ENCODE data around the gene TAF13. TPM values are rescaled to one million over a fixed set of nuclear protein-coding genes. Genes with fewer than 3 reads are reported as not detected.

Gene TAF13
- total RNA-seq, 4 donors from 2014 or later, result 19.2 to 102 (median 25.9) TPM

- no peak for TF ChIP-seq CTCF (IDR thresholded peaks at IDR 0.05; ENCODE audit: low read depth)
These were observed 34.0 kb downstream of the TAF13 start, which contains the start of gene WDR47 for GRCh38 chr1:109041621-109042468. Gene WDR47, minus strand, starts transcription at chr1:109042102. Its CDS starts 18,590 bp downstream, at chr1:109023512.

- TF ChIP-seq CTCF (IDR thresholded peaks at IDR 0.05; ENCODE audit: low read depth), result no peak
These were observed 34.7 kb downstream of the TAF13 start for GRCh38 chr1:109040989-109041620.

- no peak for TF ChIP-seq CTCF (IDR thresholded peaks at IDR 0.05; ENCODE audit: low read depth)
These were observed 35.2 kb downstream of the TAF13 start for GRCh38 chr1:109040627-109040988.

GRCh38 chr1:109034382-109034781 is 41.4 kb downstream of the TAF13 start:
- no peak for TF ChIP-seq CTCF (IDR thresholded peaks at IDR 0.05; ENCODE audit: low read depth)

GRCh38 chr1:109027841-109028240 is 48.0 kb downstream of the TAF13 start:
- TF ChIP-seq CTCF (IDR thresholded peaks at IDR 0.05; ENCODE audit: low read depth), result no peak

GRCh38 chr1:109025694-109026093 is 50.1 kb downstream of the TAF13 start:
- TF ChIP-seq CTCF (IDR thresholded peaks at IDR 0.05; ENCODE audit: low read depth), result no peak

- TF ChIP-seq CTCF (IDR thresholded peaks at IDR 0.05; ENCODE audit: low read depth), result no peak
These were observed 51.2 kb downstream of the TAF13 start for GRCh38 chr1:109024646-109025045.
